Measurements from ENCODE around the gene TCF25.
"Not testable (repeated sequence)": the region's sequence is repeated elsewhere in the genome, so short reads cannot be mapped to it uniquely, and the experiment has no call there.

TCF25 gene

GRCh38 chr16:89844739-89845339 is 28.6 kb upstream of the TCF25 start:
- no peak for DNase-seq (ENCODE audit: low read depth)

DNA sequence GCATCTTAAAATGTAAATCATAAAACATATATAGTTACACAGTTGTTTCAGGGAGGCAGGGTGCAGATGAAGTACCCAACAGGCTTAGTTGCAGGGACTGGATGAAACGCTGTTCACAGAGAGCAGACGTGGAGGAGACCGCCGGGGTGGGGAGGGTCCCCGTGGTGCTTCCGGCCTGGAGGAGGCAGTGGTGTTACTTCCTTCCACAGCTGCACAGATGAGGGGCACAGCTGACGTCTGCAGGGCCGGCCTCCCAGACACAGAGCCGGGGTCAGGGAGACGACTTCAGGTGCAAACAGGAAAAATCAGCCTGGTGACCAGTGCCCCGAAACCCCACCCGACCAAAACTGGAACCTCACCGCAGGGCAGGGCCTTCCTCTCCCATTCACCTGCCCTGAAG is 28.0 kb upstream of the TCF25 start:
- no peak for DNase-seq (ENCODE audit: low read depth)

GRCh38 chr16:89847051-89847939 is 26.1 kb upstream of the TCF25 start:
- DNase-seq (ENCODE audit: low read depth) = no peak

GRCh38 chr16:89847940-89848297 is 25.5 kb upstream of the TCF25 start:
- no peak for DNase-seq (ENCODE audit: low read depth)

DNA sequence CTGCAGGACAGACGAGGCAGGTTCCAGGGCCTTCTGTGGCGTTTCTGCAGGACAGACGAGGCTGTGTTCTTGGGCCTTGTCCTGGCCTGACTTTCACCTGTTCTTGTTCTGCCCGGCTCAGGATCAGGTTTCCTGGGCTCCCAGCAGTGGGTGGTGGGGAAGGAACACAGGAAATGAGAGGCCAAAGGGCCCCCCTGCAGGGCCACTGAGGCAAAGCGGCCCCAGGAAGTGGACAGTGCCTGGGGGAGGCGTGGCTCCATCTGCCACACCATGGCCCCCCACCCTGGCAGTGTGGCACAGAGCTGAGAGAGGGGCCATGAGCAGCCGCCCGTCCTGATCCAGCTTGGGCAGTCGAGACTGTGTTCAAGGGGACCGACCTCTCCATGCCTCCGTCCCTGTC is 24.4 kb upstream of the TCF25 start:
- no peak for DNase-seq (ENCODE audit: low read depth)

GRCh38 chr16:89853306-89853993 is 19.9 kb upstream of the TCF25 start:
- DNase-seq (ENCODE audit: low read depth) = no peak

DNA sequence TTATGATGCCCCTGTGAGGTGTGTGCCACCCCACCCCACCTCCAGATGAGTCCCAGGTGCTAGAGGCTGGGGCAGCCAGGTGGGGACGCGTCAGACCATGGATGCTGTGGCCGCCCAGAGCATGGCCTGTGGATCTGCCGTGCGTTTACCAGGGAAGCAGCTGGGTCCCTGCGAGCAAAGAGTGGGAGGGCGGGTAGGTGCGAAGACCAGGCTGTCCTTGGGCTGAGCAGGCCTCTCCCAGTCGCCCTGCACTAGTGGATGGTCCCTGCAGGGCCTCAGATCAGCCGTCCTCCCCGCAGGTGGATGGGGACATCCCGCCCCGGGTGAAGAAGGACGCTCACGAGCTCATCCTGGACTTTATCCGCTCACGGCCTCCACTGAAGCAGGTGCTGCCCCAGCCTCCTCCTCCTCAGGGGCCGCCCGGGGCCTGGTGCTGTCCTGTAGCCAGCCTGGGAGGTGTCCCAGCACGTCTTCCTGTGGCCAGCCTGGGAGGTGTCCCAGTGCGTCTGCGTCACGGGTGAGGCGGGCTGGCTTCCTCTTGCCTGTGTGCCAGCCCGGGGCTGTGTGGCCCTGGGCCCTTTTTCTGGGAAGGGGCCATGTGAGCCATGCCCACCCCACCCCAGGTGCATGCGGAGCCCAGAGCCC is 18.0 kb upstream of the TCF25 start:
- DNase-seq (ENCODE audit: low read depth) = no peak

- no peak for DNase-seq (ENCODE audit: low read depth)
Measured at GRCh38 chr16:89855986-89856385, 17.4 kb upstream of the TCF25 start.

DNA sequence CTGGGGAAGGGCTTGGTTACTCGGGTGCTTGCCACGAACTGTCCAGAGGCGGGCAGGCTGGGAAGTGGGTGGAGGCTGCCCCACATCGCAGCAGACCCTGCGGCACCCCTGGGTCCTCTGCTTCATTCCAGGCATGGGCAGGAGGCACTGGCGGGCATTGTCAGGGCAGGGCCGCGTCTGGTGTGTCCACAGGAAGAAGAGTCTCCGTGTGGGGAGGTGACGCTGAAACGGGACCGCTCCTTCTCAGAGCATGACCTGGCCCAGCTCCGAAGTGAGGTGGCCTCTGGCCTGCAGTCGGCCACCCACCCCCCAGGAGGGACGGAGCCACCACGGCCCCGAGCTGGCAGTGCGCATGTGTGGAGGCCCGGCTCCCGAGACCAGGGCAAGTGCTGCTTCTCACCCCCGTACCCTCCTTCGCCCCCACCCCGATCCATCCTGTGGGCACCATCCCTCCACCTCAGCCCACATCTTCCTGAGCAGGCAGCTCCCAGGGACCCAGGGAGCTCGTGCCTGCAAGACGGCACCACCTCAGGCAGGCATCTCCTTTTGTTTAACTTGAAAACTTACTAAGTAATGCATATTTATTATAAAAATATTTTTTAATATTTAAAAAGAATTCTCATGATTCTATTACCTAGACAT is 14.3 kb upstream of the TCF25 start:
- no peak for DNase-seq (ENCODE audit: low read depth)

GRCh38 chr16:89859615-89860007 is 13.8 kb upstream of the TCF25 start:
- no peak for DNase-seq (ENCODE audit: low read depth)

GRCh38 chr16:89860747-89861304 is 12.6 kb upstream of the TCF25 start:
- DNase-seq (ENCODE audit: low read depth) = peak; percentile 56

DNA sequence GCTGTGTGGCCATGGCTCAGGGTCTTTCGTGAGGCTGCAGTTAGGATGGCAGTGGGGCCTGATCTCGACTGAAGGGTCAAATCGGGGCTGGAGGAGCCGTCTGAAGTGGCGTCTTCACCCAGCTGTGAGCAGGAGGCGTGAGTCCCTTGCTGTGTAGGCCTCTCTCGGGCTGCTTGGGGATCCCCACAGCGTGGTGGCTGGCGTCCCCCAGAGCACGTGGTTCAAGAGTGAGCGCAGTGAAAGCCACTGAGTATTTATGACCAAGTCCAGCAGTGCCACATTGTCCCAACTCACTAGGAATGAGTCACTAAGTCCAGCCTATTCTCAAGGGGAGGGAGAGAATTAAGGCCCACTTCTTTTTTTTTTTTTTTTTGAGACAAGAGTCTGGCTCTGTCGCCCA is 11.7 kb upstream of the TCF25 start:
- DNase-seq (ENCODE audit: low read depth) = no peak

DNA sequence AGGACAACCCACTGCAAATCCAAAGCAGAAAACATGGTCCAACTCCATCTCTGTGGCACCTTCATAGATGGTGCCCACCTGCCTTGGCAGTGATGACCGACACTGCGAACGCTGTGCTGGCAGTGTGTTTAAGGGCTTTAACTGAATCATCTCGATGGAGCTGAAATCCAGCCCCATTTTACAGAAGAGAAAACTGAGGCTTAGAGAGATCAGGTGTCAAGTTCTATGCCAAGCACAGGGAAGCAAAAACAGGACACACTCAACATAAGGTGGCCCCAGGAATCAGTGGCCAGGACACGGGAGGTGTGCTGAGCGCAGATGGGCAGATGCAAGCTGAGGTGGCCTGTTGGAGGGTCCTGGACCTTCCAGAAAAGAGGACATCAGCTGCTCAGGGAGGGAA is 10.7 kb upstream of the TCF25 start:
- DNase-seq (ENCODE audit: low read depth) = no peak

DNA sequence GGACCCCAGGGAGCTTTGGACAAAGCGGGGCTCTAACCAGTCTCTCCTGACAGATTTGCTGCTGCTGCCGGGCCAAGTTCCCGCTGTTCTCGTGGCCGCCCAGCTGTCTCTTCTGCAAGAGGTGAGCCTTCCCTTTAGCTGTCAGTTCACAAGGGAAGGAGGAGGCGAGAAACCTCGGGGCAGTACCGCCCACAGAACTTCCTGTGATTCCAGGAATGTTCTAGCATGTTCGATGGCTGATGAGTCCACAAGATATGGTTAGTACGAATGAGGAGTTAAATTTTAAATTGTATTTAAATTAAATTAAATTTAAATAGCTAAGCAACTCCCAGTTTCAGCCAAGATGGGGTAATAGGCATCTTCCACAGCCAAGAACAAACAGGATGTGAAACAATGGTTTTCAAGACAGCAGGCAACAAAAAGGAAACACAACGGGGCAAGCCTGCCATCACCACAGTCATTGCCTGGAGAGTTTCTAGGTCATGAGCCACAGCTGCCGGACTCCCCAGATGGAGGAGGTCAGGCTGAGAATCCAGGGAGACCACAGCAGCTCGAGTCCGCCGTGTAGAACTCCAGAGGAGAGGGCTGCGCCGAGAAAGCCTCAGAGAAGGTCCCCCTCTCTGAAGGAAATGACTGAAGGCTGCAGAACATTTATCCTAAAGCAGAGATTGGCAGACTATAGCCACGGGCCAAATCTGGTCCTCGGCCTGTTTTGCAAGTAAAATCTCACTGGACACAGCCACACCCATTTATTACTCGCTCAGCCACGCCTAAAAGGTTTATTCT is 9.5 kb upstream of the TCF25 start:
- no peak for DNase-seq (ENCODE audit: low read depth)

- no peak for DNase-seq (ENCODE audit: low read depth)
Measured at GRCh38 chr16:89864527-89864820, 8.9 kb upstream of the TCF25 start.

DNA sequence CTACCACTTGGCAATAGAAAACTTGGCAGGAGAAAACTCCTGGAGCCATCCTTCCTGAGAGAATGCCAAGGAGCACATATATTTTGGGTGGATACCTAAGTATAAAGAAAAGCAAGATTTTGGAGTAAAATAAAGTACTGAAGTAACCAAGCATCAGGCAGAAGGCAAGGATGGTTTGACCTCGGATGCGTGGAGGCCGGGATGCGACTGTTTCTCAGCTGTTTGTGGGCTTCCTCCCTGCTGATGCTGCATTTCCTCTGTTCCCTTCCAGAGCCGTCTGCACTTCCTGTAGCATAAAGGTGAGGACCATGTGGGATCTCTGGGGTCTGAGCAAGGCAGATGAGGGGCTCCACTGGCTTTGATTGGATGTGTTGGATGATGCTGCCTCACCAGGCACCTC is 5.5 kb upstream of the TCF25 start:
- no peak for DNase-seq (ENCODE audit: low read depth)

- DNase-seq (ENCODE audit: low read depth) = no peak
Measured at GRCh38 chr16:89869911-89870310, 3.5 kb upstream of the TCF25 start.

DNA sequence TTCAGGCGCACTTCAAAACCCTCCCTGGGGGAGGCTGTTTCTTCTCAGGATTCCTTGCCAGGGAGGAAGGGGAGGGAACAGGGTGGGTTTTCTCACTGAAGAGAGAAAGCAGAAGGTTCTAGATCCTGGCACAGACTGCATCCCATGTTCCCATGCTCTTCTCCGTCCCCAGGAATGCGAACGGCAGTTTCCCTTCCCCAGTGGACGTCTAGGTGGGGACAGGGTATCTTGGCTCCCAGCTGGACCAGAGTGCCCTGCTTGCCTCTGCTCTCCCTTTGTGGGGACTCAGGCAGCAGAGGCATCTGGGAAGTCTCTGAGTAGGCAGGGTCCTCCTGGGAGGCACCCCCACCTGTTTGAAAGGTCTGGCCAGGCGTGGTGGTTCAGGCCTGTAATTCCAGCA is 3.0 kb upstream of the TCF25 start:
- no peak for DNase-seq (ENCODE audit: low read depth)

DNA sequence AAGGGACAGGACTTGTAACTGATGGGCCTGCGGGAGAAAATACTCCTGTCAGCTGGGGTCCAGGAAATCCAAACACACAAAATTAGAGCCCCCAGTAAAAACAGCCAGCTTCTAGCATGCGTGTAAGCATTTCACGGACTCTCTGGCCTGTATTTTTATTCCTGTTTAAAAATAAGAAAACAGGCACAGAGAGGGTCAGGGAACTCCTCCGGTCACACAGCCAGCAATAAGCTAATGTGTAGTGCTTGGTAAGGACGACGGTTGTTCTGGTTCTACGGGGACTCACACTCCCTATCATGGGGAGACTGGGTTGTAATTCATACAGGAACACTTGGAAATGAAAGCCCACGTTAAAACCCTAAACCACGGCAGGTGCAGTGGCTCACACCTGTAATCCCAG is 1.5 kb upstream of the TCF25 start:
- DNase-seq (ENCODE audit: low read depth) = no peak

- peak; percentile 93 for DNase-seq (ENCODE audit: low read depth)
Measured at GRCh38 chr16:89873972-89874689, 739 bp downstream of the TCF25 start.

- not testable (repeated sequence) for DNase-seq (ENCODE audit: low read depth)
Measured at GRCh38 chr16:89879123-89879522, 5.7 kb downstream of the TCF25 start.
